Stomach smooth muscle (tissue), 2 donors: ENCODE data around the gene UPK2.
A peak's percentile ranks its signal among the peaks of the same experiment; 100 is the strongest.

Experiments
- H3K27ac ChIP-seq: one replicate; pipeline ENCODE4 v1.7.0; 2013; ENCODE audit warnings: mild to moderate bottlenecking, low read length, inconsistent platforms
- H3K27me3 ChIP-seq, 2 donors: one replicate each; pipeline ENCODE4 v1.7.0; 2013; ENCODE audit warnings: low read length in 2 of 2; ENCODE audit not compliant: insufficient read depth in 2 of 2, control insufficient read depth in 1 of 2
- H3K36me3 ChIP-seq, 2 donors: one replicate each; pipeline ENCODE4 v1.7.0; 2013; ENCODE audit warnings: low read length in 2 of 2; ENCODE audit not compliant: control insufficient read depth in 2 of 2, insufficient read depth in 2 of 2
- H3K4me1 ChIP-seq: one replicate; pipeline ENCODE4 v1.7.0; 2013; ENCODE audit warnings: low read length; ENCODE audit not compliant: control insufficient read depth, insufficient read depth
- H3K4me3 ChIP-seq, 2 donors: one replicate each; pipeline ENCODE4 v1.7.0; 2013; ENCODE audit warnings: low read length in 2 of 2
- H3K9ac ChIP-seq, 2 donors: one replicate each; pipeline ENCODE4 v1.7.0; 2013; ENCODE audit warnings: low read length in 2 of 2, mild to moderate bottlenecking in 1 of 2
- H3K9me3 ChIP-seq, 2 donors: one replicate each; pipeline ENCODE4 v1.7.0; 2013; ENCODE audit warnings: low read length in 2 of 2; ENCODE audit not compliant: control insufficient read depth in 2 of 2
- donor health status: healthy.
- donor health status: Pancreatic carcinoma.

UPK2 gene

GRCh38 chr11:118912742-118913410 lies 43.2 kb upstream of the UPK2 start:
- no peaks in the 10 kb centered on the region for H3K27me3 ChIP-seq
- peaks cover 0 to 4% of the 10 kb centered on the region in 2 donors for H3K36me3 ChIP-seq
- H3K4me1 ChIP-seq = peaks cover 97% of the 10 kb centered on the region
- no peaks in the 10 kb centered on the region for H3K9me3 ChIP-seq
- H3K9ac ChIP-seq = peak overlapping the region; percentile 60 to 63
- H3K27ac ChIP-seq = peak overlapping the region; percentile 89
- peak overlapping the region; percentile 33 to 67 for H3K4me3 ChIP-seq

GRCh38 chr11:118913411-118914125 lies 42.5 kb upstream of the UPK2 start:
- no peaks in the 10 kb centered on the region for H3K9me3 ChIP-seq
- H3K27me3 ChIP-seq = no peaks in the 10 kb centered on the region
- H3K9ac ChIP-seq = peak overlapping the region; percentile 29 to 63
- H3K36me3 ChIP-seq = peaks cover 0 to 2% of the 10 kb centered on the region in 2 donors
- H3K4me3 ChIP-seq = peak overlapping the region; percentile 33 to 49
- peak overlapping the region; percentile 95 for H3K27ac ChIP-seq
- H3K4me1 ChIP-seq = peaks cover 97% of the 10 kb centered on the region

DNA sequence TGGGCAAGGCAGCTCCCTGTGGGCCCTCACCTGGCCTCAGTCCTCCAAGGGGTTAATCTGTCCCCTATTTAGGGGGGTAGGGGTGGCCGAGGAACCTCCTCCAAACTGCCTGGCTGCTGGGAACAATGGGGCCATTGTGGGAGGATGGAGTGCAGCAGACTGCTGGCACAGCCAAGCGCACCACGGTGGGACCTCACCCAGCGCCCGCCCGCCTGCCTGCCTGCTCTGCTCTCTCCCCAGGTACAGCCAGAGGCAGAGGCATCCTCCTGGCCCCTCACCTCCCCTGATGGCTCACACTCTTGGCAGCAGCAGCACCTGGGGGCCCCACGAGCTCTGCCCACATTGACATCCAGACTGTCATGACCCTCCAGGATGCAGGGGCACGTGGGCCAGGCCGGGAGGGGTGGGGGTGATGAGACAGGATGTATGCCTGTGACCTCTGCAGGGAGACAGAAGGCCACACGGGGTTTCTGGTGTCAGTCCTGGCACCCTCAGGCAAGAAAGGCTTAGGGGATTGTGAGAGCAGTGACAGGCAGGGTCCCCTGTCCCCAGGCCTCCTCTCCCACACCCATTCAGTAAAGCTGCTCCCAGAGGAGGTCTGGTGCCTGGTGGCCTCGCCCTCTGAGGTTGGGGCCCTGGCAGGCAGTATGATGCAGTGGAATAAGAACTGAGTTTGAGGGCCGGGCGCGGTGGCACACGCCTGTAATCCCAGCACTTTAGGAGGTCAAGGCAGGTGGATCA lies 41.8 kb upstream of the UPK2 start:
- Histone ChIP-seq H3K4me1 (peaks cover 96% of the 10 kb centered on the region), H3K36me3 (peaks cover 0 to 2% of the 10 kb centered on the region in 2 donors), H3K9me3 (no peaks in the 10 kb centered on the region), H3K9ac (peak overlapping the region; percentile 29 to 80), H3K27me3 (no peaks in the 10 kb centered on the region), H3K27ac (peak overlapping the region; percentile 95), H3K4me3 (peak overlapping the region; percentile 20 to 49)

DNA sequence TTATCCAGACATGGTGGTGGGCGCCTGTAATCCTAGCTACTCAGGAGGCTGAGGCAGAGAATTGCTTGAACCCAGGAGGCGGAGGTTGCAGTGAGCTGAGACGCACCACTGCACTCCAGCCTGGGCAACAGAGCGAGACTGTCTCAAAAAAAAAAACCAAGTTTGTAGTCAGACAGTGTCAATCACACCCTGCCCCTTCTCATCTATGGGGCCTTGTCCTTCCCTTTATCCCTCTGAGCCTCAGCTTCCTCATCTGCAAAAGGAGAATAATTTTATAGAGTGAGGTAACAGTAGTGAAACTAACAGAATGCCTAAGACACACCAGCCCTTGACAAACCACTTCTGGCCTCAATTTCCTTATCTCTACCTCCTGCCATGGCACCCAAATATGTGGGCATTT lies 41.1 kb upstream of the UPK2 start:
- peaks cover 0 to 2% of the 10 kb centered on the region in 2 donors for H3K36me3 ChIP-seq
- peak overlapping the region; percentile 69 to 80 for H3K9ac ChIP-seq
- H3K4me1 ChIP-seq = peaks cover 96% of the 10 kb centered on the region
- H3K27ac ChIP-seq = peak overlapping the region; percentile 95
- H3K4me3 ChIP-seq = no peak overlapping the region
- no peaks in the 10 kb centered on the region for H3K9me3 ChIP-seq
- no peaks in the 10 kb centered on the region for H3K27me3 ChIP-seq

- peaks cover 0 to 2% of the 10 kb centered on the region in 2 donors for H3K36me3 ChIP-seq
- H3K4me1 ChIP-seq = peaks cover 97% of the 10 kb centered on the region
- no peaks in the 10 kb centered on the region for H3K27me3 ChIP-seq
- H3K9me3 ChIP-seq = no peaks in the 10 kb centered on the region
- H3K9ac ChIP-seq = peak overlapping the region; percentile 69 to 80
- H3K4me3 ChIP-seq = peak overlapping the region in 1 of 2 donors; percentile 61
- peak overlapping the region; percentile 95 for H3K27ac ChIP-seq
Measured at GRCh38 chr11:118915396-118915795, 40.7 kb upstream of the UPK2 start.

GRCh38 chr11:118915941-118916841 lies 39.9 kb upstream of the UPK2 start:
- Histone ChIP-seq H3K4me3 (peak overlapping the region; percentile 33 to 61), H3K27me3 (no peaks in the 10 kb centered on the region), H3K27ac (peak overlapping the region; percentile 95), H3K9me3 (no peaks in the 10 kb centered on the region), H3K36me3 (peaks cover 0 to 2% of the 10 kb centered on the region in 2 donors), H3K4me1 (peaks cover 98% of the 10 kb centered on the region), H3K9ac (peak overlapping the region; percentile 69 to 80)

DNA sequence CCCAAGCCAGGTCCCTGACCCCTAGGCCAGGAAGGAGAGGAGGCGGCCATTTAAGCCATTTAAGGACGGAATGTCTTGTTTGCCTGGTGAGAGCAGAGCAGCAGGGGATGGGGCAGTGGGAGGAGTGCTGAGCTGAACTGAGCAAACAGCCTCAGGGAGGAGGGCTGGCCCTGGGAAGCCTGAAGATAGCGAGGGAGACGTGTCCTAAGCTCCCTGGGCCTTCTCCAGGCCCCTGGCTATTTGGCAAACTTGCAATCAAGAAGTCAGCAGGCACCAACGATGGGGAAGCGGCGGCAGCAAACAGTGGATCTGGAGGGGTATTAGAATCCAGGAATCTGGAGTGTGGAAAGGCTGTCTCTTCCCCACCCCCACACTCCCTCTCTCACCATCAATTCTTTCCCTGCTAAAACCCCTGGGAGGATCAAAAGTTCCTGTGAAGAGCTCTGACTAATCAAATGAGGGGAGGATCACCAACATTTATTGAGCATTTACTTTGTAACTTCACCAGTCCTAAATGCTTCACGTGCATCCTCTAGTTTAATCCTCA lies 39.2 kb upstream of the UPK2 start:
- Histone ChIP-seq H3K9ac (peak overlapping the region; percentile 69 to 80), H3K27me3 (no peaks in the 10 kb centered on the region), H3K4me3 (peak overlapping the region; percentile 33 to 61), H3K36me3 (peaks cover 0 to 2% of the 10 kb centered on the region in 2 donors), H3K9me3 (no peaks in the 10 kb centered on the region), H3K4me1 (peaks cover 98% of the 10 kb centered on the region), H3K27ac (peak overlapping the region; percentile 95)

DNA sequence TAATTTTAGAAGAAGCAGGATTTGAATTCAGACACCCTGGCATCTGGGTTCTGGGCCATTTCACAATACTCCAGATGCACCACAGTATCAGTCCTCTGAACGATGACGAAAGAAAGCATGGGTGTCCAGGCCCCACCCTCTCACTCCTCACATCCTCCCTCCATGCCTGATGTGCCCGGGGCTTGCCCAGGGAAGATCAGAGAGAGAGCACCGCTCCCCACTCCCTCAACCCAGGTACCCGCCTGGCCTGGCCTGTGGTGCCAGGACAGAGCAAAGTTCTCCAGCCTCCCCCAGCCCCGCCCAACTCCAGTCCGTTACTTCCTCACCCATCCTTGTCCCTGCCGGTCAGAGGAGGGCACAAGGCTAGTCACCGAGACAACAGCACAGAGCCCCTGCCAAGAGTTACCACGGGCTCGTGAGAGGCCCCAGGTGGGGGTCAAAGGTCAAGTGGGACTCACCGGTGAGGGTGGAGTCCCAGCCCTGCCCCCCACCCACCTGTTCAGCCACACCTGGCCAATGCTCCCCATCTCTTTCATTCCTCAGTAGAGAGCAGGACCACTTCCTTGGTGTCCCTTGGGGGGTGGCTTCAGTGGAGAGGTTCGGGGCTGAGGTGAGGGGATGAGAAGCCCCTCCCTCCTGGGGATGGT lies 38.5 kb upstream of the UPK2 start:
- Histone ChIP-seq H3K4me3 (peak overlapping the region; percentile 29 to 68), H3K9ac (peak overlapping the region; percentile 60 to 80), H3K4me1 (peaks cover 98% of the 10 kb centered on the region), H3K36me3 (peaks cover 0 to 2% of the 10 kb centered on the region in 2 donors), H3K27me3 (no peaks in the 10 kb centered on the region), H3K9me3 (no peaks in the 10 kb centered on the region), H3K27ac (peak overlapping the region; percentile 95)

DNA sequence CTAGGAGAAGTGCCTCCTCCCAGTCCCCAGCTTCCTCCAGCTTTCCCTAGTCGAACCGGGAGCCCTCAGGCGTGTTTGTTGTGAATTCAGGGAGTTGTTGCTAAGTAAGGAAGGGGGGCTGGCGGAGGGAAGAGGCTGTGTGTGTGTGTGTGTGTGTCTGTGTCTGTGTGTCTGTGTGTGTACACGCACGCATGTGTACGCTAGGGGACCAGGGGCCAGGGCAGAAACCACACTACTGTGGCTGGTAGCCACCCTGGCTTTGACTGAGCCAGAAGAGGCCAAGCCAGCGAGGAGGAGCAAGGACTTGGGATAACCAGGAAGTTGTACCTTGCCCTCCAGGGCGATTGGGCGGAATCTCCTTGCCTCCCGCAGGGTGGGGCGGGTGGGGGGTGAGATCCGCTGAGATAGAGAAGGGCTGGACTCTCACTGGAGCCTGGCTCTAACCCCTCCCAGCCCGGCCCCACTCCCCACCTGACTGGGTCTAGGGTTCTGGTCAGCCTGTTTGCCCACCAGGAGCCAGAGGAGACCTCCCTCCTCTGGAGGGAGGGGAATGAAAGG lies 37.9 kb upstream of the UPK2 start:
- Histone ChIP-seq H3K27me3 (no peaks in the 10 kb centered on the region), H3K9ac (peak overlapping the region; percentile 60 to 80), H3K9me3 (no peaks in the 10 kb centered on the region), H3K4me3 (peak overlapping the region; percentile 29 to 68), H3K36me3 (peaks cover 0 to 2% of the 10 kb centered on the region in 2 donors), H3K4me1 (peaks cover 98% of the 10 kb centered on the region), H3K27ac (peak overlapping the region; percentile 95)
